Chondrocyte (in vitro differentiated cells): Measurements from ENCODE around the gene IARS1. TPM values are rescaled to one million over a fixed set of nuclear protein-coding genes. Genes with fewer than 3 reads are reported as not detected.

ENCODE experiments used
- DNase-seq: peaks from one replicate; pipeline ENCODE4 v3.0.0; 2021; ENCODE audit warnings: mixed read lengths, low spot score
- H3K27ac Mint-ChIP-seq: one replicate; pipeline ENCODE4 v1.8.0; 2021; ENCODE audit warnings: mild to moderate bottlenecking, moderate library complexity, mixed read lengths; ENCODE audit not compliant: unreplicated experiment
- H3K27me3 Mint-ChIP-seq: 2 replicates; pipeline ENCODE4 v1.8.0; 2021; ENCODE audit warnings: low read depth, mixed read lengths
- H3K36me3 Mint-ChIP-seq: 2 replicates; pipeline ENCODE4 v1.8.0; 2021; ENCODE audit warnings: low read depth, mixed read lengths
- H3K4me1 Mint-ChIP-seq: 2 replicates; pipeline ENCODE4 v1.8.0; 2021; ENCODE audit warnings: low read depth, mild to moderate bottlenecking, mixed read lengths
- H3K4me3 Mint-ChIP-seq: one replicate; pipeline ENCODE4 v1.8.0; 2021; ENCODE audit warnings: mild to moderate bottlenecking, moderate library complexity, mixed read lengths; ENCODE audit not compliant: unreplicated experiment
- H3K9me3 Mint-ChIP-seq: 2 replicates; pipeline ENCODE4 v1.8.0; 2021; ENCODE audit warnings: low read depth, mixed read lengths
- total RNA-seq: library from RNA; stranded (reverse); gene quantifications from 3 replicates; pipeline ENCODE4 v1.2.1, GENCODE V29; 2021
- TF ChIP-seq, protein P1 (sequence below): fragments of 200-600 bp; sonication (generic); IDR thresholded peaks from 2 replicates; pipeline ENCODE4 v1.5.0; 2021; ENCODE audit warnings: antibody characterized with exemption, mild to moderate bottlenecking, moderate library complexity

IARS1 gene
- total RNA-seq, 1 donor from 2014 or later = 249 TPM

DNA sequence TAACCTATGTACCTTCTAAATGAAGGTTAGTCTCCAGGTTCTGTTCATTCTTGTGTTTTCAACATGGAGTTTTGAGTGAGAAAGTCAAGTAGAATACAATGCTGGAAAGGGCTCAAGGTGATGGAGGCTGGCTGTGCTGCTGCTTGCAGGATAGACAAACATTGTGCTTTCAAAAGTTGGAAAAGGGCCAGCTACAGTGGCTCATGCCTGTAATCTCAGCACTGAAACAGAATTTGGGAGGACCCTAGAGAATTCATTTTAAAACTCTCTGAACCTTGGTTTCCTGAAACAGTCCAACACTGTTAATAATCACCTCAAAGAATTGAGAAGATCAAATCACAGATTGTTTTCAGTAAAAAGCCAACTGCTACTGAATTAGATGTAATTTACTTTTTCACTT lies 15.4 kb upstream of the IARS1 start:
- DNase-seq = no peak
- Mint-ChIP-seq H3K36me3 (peaks cover 40% of the 10 kb centered on the region), H3K4me3 (no peak overlapping the region), H3K9me3 (no peaks in the 10 kb centered on the region), H3K27me3 (no peaks in the 10 kb centered on the region), H3K27ac (no peak overlapping the region), H3K4me1 (peaks cover 23% of the 10 kb centered on the region)
- TF ChIP-seq, protein P1, sequence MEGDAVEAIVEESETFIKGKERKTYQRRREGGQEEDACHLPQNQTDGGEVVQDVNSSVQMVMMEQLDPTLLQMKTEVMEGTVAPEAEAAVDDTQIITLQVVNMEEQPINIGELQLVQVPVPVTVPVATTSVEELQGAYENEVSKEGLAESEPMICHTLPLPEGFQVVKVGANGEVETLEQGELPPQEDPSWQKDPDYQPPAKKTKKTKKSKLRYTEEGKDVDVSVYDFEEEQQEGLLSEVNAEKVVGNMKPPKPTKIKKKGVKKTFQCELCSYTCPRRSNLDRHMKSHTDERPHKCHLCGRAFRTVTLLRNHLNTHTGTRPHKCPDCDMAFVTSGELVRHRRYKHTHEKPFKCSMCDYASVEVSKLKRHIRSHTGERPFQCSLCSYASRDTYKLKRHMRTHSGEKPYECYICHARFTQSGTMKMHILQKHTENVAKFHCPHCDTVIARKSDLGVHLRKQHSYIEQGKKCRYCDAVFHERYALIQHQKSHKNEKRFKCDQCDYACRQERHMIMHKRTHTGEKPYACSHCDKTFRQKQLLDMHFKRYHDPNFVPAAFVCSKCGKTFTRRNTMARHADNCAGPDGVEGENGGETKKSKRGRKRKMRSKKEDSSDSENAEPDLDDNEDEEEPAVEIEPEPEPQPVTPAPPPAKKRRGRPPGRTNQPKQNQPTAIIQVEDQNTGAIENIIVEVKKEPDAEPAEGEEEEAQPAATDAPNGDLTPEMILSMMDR = no peak

DNA sequence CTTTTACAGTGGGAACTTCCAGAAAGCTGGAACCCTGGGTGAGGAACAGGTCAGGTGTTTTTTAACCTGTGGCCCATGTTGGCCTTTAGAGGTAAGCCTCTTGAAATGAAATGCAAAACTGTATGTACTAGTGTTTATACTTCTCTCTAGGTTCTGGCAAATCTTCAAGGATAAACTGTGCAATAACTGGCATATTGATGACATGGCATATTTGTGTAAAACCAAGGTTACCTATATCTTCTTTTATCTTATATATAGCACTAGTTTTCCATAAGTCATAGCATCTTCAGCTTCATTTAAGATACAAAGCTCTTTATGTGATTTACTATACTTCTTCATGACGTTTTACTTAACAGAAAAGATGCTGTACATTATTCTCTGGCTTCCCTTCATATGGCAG lies 7.4 kb upstream of the IARS1 start:
- TF ChIP-seq, protein P1 = no peak
- Mint-ChIP-seq H3K27me3 (no peaks in the 10 kb centered on the region), H3K9me3 (no peaks in the 10 kb centered on the region), H3K36me3 (peaks cover 39% of the 10 kb centered on the region), H3K27ac (no peak overlapping the region), H3K4me1 (no peaks in the 10 kb centered on the region), H3K4me3 (no peak overlapping the region)
- DNase-seq = no peak

DNA sequence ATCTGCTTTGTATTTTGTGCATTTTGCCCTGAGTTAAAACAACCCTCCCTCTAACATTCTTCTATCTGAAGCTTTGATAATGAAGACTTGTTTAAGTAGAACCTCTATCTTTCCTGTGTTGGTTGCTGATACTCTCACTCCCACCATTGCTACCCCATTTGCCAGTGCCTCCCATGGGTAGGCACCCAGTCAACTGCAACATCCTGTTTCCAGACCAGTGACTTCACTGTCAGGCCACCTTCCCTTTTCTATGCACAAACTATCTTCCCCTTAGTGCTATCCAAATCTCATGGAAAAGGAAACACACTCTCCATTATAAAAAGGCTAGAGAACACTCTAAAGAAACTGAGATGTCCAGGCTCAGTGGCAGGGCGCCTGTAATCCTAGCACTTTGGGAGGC lies 5.6 kb upstream of the IARS1 start:
- DNase-seq = no peak
- no peak overlapping the region for H3K4me3 Mint-ChIP-seq
- H3K27me3 Mint-ChIP-seq = no peaks in the 10 kb centered on the region
- TF ChIP-seq, protein P1 = no peak
- peaks cover 30% of the 10 kb centered on the region for H3K36me3 Mint-ChIP-seq
- H3K27ac Mint-ChIP-seq = no peak overlapping the region
- H3K4me1 Mint-ChIP-seq = peaks cover 11% of the 10 kb centered on the region
- no peaks in the 10 kb centered on the region for H3K9me3 Mint-ChIP-seq

DNA sequence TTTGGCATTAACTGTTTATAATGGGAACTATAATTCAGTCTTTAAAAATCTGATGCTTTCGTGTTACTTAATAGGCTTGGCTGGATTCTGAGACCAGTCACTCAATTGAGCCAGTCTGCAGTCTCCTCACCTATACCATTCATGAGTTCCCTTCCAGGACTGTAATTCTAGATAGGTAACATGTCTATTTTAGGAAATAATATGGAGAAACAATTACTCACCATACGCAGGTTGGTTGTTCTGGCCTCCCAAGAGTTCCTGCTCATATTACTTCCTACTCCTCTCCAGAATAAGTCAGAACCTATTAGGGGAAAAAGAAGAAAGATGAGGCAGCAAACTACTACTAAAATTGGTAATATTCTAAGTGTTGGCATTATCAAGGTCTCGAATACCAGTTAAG lies 4.5 kb upstream of the IARS1 start:
- Mint-ChIP-seq H3K27me3 (no peaks in the 10 kb centered on the region), H3K9me3 (no peaks in the 10 kb centered on the region), H3K4me3 (no peak overlapping the region), H3K36me3 (peaks cover 27% of the 10 kb centered on the region), H3K27ac (no peak overlapping the region), H3K4me1 (peaks cover 15% of the 10 kb centered on the region)
- TF ChIP-seq, protein P1 = no peak
- DNase-seq = no peak

DNA sequence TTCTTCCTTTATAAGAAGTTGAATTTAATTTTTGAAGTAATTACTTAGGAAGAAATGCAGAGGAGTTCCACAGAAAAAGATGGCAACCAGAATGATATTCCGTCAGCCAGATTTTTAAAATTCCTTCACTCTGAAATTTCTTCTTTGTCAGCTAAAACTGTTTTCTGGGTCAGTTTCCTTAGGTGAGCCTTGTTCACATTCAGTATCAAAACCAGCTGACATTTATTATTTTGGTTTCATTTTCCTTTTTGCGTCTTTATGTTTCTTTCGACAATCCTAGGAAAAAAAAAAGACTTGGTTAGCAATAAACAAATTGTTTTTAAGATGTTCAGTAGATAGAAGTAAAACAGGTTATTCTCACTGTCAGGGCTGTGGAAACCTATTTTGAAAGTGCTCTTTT lies 4.1 kb upstream of the IARS1 start:
- Mint-ChIP-seq H3K4me1 (peaks cover 19% of the 10 kb centered on the region), H3K36me3 (peaks cover 25% of the 10 kb centered on the region), H3K4me3 (no peak overlapping the region), H3K27me3 (no peaks in the 10 kb centered on the region), H3K9me3 (no peaks in the 10 kb centered on the region), H3K27ac (no peak overlapping the region)
- DNase-seq = no peak
- TF ChIP-seq, protein P1 = no peak
